ENCODE data around the gene GPX2.
A peak's percentile ranks its signal among the peaks of the same experiment; 100 is the strongest.

The GPX2 gene

DNA sequence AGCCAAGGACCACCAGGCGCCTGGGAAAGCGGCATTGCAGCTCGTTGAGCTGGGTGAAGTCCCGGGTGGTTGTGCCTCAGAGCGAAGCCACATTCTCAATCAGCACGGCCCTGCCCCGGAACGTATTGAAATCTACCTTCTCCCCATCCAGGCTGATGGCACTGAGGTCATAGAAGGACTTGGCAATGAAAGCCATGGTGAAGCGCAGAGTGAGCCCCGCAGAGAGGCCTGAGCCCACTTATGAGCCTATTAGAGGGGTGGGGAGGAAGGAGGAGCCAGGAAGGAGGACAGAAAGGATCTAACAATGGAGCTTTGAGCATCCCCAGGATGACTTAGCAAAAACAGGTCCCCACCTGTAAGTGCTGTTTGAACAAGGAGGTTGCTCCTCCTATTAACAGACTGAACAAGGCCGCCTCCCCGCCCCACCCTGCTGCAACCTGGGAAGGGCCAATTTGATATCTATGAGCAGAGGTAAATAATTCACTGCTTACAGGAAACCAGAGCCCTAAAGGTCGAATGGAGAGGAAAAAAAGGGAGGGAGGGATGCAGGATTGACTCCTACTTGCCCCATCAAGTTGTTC, at the start of gene GPX2:
GPX2 (minus strand) TSS at position 215 of the 581 bp plus-strand sequence; CDS start at position 196, 19 bp downstream.
- DNase-seq (ENCODE audit: low spot score), result no peak

DNA sequence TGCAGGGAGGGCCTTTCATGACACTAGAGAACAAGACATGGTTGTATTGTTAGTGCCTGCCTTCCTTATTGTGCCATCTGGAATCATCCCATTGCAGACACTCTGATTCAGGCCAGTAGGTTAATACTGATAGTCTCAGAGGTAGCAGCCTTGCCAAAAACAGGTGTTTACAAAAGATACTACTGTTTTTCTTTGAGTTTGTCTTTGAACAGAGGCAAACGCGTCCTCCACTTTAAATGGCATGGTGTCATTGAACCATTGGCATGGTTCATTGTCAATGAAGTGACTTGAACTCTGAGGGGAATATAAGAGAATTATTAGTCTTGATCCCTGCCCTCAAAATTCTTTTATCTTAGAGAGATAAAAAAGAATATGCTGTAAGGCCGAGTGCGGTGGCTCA, 48.4 kb upstream of the GPX2 start:
- no peak for DNase-seq (ENCODE audit: low spot score)

DNA sequence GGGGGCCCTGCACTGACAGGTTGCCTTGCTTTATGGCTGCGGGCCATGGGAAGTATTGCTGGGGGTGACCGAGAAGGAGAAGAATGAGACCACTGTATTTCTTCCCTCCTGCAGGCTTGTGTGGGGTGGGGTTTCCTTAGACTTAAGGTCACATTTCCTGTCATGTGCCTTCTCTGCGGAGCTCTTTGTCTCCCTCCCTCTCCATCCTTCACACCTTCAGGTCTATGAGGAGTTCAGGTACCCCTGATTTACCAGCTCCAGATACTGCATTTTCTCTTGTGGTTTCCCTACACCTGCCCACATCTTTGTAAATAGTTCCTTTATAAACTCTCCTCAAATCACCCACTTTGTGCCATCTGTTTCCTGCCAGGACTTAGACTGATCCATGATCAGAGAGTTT, 47.8 kb upstream of the GPX2 start:
- no peak for DNase-seq (ENCODE audit: low spot score)

GRCh38 chr14:64987438-64987767, 44.9 kb upstream of the GPX2 start:
- DNase-seq (ENCODE audit: low spot score), result no peak

DNA sequence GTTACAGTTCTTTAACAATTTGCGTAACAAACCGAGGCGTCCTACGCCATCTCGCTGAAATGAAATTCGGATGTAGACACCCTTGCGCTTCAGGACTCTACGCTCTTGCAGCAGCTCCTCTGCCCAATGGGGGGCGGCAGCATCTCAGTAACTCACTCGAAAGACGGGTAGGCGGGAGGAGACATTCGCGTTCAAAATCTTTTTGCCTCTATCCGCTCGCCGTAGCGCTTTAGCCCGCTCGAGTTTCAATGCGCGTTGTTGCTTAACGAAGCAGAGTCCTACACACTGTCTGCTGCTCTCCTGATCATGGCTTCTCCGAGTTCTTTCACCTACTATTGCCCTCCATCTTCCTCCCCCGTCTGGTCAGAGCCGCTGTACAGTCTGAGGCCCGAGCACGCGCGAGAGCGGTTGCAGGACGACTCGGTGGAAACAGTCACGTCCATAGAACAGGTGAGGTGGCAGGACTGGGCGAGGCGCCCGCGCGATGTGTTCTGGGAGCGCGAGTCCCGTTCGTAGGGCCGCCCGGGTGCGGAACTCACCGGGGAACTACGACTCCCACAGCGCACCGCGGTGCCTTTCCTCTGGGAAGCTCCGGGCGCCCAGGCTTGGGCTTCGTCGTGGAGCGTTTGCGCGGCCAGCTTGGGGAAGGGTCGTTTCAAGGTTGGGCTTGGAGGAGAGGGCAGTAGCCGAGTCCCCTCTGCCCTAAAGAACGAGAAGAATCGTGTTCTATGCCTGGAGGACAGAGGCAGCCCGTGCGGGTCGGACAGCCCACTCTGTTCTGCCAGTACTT, 44.3 kb upstream of the GPX2 start, which contains the start of gene FNTB:
FNTB (plus strand) TSS at position 248 of the 790 bp plus-strand sequence; CDS start at position 307, 59 bp downstream.
- peak; percentile 95 for DNase-seq (ENCODE audit: low spot score)

GRCh38 chr14:64983439-64984310, 41.1 kb upstream of the GPX2 start:
- peak; percentile 61 for DNase-seq (ENCODE audit: low spot score)

DNA sequence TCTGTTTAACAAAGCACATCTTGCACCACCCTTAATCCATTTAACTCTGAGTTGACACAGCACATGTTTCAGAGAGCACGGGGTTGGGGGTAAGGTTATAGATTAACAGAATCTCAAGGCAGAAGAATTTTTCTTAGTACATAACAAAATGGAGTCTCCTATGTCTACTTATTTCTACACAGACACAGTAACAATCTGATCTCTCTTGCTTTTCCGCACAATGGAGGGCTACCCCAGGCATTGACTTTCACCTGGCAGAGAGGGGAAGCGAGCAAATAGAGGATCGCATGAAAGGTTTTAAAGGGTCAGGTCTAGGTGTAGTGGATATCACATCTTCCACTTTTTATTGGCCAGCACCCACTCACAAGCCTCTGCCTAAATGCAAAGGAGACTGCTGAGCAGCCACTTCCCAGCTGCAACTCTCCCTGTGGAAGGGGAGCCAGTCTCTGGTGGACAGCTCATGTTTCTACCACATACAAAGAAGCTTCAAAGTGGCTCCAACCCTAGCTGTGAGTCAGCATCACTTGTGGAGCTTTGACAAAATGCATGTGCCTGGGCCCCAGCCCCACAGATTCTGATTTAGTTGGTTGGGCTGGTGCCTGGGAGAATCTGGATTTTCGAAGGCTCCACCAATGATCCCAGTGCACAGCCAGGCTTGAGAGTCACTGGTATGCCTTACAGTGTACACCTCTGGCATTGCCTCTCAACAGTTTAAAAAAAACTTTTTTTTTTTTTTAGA, 37.0 kb upstream of the GPX2 start:
- peak; percentile 48 for DNase-seq (ENCODE audit: low spot score)

DNA sequence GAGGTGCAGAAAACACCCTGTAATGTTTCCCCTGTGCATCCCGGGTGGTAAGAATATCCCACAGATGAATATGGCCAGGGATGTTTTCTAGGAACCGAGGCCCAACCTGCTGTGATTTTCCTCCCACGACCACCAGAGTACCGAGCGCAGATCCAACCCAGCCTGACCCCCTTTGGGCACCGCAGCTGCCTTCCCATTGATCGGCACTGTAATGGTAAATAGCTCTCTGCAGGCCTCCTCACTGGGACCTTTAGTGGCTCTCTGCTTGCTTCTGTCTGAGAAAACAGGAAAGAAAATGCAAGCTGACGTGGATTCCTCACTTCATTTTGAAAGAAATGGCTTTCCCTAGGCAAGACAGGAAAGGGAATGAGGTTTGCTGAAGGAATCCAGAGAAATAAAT, 32.0 kb upstream of the GPX2 start:
- DNase-seq (ENCODE audit: low spot score), result no peak

DNA sequence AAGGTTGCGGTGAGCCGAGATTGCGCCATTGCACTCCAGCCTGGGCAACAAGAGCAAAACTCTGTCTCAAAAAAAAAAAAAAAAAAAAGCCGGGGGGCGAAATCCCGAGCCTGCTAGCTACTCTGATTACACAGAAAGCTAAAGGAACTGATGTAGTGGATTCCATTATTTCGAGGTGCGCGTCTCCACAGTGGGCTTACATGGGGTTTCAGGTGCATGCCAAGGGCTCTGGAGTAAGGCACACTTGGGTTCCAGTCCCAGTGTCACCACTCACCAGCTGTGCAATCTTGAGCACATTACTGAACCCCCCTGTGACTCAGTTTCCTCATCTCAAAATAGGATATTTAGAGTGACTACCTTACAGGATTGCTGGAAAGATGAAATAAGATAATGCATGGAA, 31.3 kb upstream of the GPX2 start:
- DNase-seq (ENCODE audit: low spot score), result no peak

GRCh38 chr14:64973026-64973442, 30.5 kb upstream of the GPX2 start:
- DNase-seq (ENCODE audit: low spot score), result no peak

DNA sequence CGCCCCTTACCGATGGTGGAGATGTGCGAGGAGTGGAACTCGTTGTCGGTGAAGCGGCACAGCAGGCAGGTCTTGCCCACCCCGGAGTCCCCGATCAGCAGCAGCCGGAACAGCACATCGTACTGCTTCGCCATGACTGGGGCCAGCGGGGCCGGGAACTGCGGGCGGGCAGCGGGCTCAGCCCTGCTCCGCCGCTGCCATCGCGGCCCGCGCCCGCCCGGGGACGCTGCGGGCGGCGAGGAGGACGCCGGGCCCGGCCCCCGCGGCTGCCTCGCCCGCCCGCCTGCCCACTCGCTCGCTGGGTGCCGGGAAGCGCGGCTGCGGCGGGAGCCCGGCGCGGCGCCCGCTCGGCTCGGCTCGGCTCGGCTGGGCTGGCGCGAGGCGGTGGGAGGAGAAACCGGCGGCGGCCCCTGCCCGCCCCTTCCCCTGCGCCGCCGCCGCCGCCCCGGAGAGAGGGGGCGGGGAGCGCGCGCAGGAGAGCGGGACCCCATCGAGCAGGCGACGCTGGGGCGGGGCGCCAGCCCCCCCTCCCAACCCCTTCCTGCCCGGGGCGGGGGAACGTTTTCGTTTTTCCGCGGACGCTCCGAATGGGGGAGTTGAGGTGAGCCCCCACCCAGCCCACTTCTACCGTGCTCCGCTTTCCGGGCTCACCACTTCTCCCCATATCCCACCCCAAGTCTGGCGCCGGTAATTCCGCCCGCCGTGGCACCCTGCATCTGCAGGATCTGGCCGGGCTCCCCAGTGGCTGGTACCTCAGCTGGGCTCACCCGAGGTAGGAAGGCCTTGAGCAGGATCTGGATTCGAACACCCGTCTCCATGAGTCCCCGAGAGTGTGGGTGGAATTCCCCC, 29.6 kb upstream of the GPX2 start, which contains the start of gene RAB15:
RAB15 (minus strand) TSS at position 394 of the 849 bp plus-strand sequence; CDS start at position 134, 260 bp downstream.
- peak; percentile 88 for DNase-seq (ENCODE audit: low spot score)

DNA sequence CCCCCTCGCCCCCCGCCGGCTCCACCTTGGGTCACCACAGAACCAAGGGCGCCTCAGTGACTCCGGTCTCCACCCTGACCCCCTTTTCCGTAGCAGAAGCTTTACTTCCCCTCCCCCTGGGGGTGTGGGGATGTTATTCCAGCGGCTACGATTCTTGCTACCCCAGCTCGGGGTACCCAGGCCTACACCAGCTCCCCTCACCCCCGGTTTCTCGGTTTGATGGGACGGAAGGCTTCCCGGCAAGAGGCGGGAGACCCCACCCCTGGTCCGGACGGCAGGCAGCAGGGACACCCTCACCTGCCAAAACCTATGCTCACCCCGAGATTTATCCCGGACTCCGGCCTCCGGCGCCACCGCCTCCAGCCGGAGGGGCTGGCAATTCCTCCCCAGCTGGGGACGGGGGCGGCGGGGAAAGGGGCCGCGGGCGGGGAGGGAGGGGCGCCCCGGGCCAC, 29.0 kb upstream of the GPX2 start:
- DNase-seq (ENCODE audit: low spot score), result peak; percentile 20

DNA sequence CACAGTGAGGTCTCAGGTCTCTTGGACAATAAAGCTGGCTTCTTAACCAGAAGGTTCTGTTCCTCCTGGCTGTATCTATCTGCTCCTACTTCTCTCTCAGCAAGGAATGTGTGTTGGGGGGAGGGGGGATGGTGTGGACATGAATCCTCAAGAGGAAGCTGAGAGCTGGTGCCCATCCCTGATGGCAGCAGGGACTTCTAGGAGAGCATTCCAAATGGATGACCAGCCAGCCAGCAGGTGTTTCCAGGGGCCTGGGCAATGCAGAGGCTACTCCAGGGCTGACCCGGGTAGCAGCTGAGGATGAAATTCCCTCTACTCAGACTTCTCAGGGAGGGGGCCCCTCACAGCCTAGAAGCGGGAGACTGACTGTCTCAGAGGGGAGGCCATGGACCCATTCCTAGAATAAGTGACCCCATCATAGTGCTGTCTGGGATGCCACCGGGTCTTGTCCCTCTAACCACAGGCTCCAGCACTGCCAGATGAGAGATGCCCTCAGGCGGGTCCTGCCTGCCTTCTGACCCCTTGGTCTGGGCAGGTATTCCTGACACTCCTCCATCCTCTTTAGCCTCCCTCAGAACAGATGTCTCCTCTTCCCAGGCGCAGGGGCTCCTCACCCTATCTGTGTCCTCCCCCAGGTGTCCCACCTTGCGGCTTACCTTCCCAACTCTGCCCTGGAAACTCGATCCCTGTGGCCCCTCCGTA, 28.4 kb upstream of the GPX2 start:
- DNase-seq (ENCODE audit: low spot score), result peak; percentile 30

GRCh38 chr14:64970041-64970440, 27.5 kb upstream of the GPX2 start:
- DNase-seq (ENCODE audit: low spot score), result no peak

GRCh38 chr14:64968651-64969050, 26.1 kb upstream of the GPX2 start:
- DNase-seq (ENCODE audit: low spot score), result no peak

- no peak for DNase-seq (ENCODE audit: low spot score)
Observed at GRCh38 chr14:64968167-64968566, 25.6 kb upstream of the GPX2 start.

- DNase-seq (ENCODE audit: low spot score), result no peak
Observed at GRCh38 chr14:64966976-64967375, 24.4 kb upstream of the GPX2 start.

DNA sequence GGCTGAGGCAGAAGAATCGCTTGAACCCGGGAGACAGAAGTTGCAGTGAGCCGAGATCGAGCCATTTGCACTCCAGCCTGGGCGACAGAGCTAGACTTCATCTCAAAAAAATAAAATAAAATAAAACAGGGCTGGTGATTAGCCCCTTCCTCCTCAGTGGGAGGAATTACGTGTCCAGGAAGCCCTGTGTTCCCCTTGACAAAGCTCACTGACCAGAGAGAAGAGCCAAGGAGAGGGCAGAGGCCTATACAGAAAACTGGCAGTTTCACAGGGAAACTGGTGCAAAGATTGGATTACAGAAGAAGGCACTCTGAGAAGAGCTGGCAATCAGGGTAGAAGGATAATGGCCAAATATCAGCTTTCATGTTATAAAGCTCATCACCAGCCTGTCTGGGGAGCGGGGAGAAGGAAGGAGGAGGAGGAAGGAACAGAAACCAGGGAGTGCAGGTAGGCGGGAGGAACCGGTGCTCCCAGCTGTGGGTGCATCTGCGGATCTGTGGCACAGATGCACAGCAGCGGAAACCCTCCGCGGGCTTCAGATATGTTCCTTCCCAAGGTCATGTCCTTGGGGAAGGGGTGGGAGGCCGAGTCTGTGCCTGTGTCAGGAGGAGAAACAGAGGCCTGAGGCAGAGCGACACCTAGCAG, 22.9 kb upstream of the GPX2 start:
- DNase-seq (ENCODE audit: low spot score), result no peak

DNA sequence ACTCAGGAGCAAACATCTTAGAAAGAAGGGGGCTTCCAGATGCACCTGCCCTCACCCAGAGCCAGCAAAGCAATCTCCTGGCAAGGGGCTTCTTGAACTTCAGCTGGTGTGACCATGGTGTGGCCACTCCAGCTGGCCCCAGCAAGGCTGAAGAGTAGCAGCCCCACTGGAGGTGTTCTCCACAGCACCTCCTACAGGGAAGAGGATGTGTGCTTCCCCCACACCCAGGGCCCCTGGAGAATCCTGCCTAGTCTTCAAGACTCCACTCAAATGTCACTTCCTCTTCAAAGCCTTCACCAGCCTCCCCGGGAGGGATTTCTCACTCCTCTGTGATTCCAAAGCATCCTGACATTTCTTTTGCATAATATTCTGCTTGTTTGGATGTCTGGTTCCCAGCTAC, 21.1 kb upstream of the GPX2 start:
- no peak for DNase-seq (ENCODE audit: low spot score)
